Astrocyte (in vitro differentiated cells and primary cell): Measurements from ENCODE around the gene PPP6R3.

Experiments
- CTCF ChIP-seq: IDR thresholded peaks from 2 replicates; pipeline ENCODE4 v1.5.1; 2011; ENCODE audit warnings: low read depth, mild to moderate bottlenecking, inconsistent platforms, low read length, moderate library complexity; ENCODE audit not compliant: insufficient read depth
- EZH2 ChIP-seq: IDR thresholded peaks from 2 replicates; pipeline ENCODE4 v1.6.1; 2012; ENCODE audit warnings: mild to moderate bottlenecking, low read length, inconsistent platforms; ENCODE audit not compliant: insufficient read depth

GRCh38 chr11:68468217-68468828, 7.8 kb downstream of the PPP6R3 start:
- TF ChIP-seq CTCF: no peak
- no peak for TF ChIP-seq EZH2
